Subcutaneous adipose tissue (tissue), 4 donors: ENCODE results near the gene CNTN4. TPM values are rescaled to one million over a fixed set of nuclear protein-coding genes. Genes with fewer than 3 reads are reported as not detected.

ENCODE experiments used
- total RNA-seq, 4 donors: library from RNA; depleted of rRNA; stranded (reverse); fragments of >200 nt; gene quantifications; one replicate each; pipeline ENCODE4 v1.1.0, GENCODE V29; 2016
- TF ChIP-seq, protein P1 (sequence below): fragments of 450-650 bp; IDR thresholded peaks from one replicate; pipeline ENCODE4 v1.5.1; 2016; ENCODE audit warnings: low read depth, mild to moderate bottlenecking, control low read depth, antibody characterized with exemption, moderate library complexity

CNTN4 gene
- total RNA-seq, 4 donors from 2014 or later, result 4.2 to 10.5 (median 4.6) TPM

DNA sequence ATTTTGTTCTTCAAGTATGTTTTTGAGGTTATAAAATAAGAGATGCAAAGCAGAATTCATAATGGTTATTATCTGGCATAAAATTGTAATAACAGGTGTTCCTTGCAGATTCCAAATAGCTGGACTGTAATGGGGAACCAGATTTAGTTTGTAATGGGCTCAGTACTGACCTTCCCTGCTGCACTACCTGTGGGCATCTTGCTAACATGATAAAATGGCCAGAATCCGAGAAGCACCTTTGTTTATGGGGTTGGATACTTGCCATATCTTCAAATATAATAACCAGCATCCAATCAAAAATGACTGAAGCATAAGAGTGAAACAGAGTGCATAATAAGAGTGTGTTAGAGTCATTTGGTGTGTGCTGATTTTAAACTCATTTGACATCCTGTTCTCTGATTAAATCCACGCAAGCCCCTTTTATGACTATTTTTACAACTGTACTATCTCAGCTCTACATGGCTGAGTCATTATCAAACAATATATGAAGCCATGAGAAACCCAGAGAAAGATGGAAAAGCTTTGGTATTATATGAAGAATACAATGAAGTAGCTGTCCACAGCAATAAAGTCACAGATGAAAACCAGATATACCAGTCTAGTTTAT lies 292.4 kb downstream of the CNTN4 start:
- TF ChIP-seq, protein P1, sequence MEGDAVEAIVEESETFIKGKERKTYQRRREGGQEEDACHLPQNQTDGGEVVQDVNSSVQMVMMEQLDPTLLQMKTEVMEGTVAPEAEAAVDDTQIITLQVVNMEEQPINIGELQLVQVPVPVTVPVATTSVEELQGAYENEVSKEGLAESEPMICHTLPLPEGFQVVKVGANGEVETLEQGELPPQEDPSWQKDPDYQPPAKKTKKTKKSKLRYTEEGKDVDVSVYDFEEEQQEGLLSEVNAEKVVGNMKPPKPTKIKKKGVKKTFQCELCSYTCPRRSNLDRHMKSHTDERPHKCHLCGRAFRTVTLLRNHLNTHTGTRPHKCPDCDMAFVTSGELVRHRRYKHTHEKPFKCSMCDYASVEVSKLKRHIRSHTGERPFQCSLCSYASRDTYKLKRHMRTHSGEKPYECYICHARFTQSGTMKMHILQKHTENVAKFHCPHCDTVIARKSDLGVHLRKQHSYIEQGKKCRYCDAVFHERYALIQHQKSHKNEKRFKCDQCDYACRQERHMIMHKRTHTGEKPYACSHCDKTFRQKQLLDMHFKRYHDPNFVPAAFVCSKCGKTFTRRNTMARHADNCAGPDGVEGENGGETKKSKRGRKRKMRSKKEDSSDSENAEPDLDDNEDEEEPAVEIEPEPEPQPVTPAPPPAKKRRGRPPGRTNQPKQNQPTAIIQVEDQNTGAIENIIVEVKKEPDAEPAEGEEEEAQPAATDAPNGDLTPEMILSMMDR, result no peak

DNA sequence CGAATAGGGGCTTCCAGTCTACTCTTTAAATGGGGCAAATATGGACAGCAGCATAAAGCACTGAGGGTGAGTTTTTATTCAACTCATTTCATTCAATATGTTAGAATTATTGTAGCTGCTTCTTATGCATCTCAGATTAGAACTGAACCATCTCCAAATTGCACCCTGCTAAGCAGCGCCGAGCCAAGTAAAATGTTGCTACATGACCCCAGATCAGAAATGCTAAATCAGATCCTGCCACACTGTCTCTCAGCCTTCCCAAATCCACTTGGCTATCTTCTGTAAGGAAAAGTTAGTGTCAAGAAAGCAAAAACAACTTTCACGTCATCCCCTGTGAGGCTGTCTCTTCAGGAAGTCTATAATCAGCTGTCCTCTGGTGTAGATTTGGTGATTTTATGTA lies 293.2 kb downstream of the CNTN4 start:
- TF ChIP-seq, protein P1, result no peak

DNA sequence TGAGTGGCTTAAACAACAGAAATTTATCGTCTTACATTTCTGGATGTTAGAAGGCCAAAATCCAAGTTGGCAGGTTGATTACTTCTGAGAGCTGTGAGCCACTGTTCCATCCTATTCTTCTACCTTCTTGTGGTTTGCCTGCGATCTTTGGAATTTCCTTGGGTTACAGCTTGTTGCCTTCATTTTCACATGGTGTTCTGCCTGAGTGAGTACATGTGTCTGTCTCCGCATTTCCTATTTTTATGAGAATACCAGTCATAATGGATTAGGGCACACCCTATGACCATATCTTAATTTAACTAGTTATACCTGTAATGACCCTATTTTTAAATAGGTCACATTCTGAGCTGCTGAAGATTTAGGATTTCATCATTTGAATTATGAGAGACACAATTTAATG lies 294.3 kb downstream of the CNTN4 start:
- TF ChIP-seq, protein P1, result no peak

DNA sequence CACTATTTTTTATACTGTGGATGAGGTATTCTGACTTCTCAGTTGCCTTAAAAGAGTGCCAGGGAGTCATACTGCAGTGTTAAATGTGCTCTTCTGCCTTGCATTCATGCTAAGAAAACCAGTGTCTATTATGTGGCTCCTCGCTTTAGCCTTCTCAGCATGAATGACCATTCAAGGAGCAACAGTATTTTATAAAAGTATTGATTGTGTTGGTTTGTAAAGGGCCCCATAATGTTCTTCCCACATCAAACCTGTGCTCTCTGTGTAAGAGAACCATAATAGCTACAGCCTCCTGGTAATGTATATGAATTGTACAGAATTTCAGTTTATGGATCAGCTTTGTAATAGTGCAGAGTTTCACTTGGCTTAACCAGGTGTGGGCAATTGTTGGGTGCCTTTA lies 316.4 kb downstream of the CNTN4 start:
- TF ChIP-seq, protein P1, result no peak

DNA sequence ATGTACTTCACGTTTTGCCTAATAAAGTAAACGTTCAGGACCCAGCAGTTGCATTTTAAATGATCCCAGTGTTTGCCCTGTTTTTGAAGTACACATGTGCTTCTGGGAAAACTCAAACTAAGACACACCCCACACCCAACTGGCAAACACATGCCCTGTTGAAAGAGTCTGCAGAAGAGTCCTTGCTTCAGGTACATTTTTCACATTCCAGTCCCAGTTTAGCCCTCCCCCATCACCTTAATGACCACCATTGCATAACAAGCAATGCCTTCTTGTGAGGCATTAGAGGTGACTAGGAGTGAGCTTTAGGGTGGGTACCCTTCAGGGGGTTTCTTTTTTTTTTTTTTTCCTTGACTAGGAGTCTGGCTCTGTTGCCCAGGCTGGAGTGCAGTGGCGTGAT lies 322.3 kb downstream of the CNTN4 start:
- TF ChIP-seq, protein P1, result no peak

DNA sequence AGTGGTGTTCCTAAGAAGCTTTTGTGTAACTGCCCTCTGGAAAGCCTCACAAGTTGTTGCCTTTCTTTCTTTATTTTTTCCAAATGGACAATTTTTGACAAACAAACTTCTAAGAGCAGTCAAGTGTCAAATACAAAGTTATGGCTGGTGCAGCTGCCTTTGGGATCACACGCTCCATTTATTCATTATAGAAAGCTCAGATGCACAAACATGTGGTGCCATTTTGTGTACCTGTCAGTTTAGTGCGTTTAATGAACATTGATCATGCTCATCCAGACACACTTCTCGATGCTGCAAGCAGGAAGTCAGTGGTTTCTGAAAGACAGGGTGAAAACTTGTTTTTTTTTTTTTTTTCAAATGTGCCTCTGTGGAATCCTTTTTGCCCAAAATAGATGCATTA lies 324.5 kb downstream of the CNTN4 start:
- TF ChIP-seq, protein P1, result no peak

DNA sequence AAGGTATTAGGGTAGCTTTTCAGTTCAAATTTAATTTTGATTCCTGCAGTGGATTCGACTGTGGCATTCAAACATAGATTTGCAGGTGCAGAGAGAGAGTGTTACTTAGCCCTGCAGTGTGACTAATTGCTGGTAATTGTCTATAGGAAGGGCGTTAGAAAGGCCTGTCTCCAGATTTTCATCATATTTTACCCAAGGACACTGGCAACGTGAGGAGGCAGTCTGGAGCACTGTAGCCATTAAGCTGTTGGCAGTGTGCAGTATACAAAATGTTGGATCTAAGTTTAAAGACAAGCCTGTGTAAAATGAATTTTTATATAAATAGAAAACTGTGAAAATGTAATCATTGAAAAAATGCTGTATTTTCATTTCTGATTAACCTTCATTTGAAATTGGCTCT lies 342.9 kb downstream of the CNTN4 start:
- TF ChIP-seq, protein P1, result no peak
